ENCODE measurements around the gene ORAI3. TPM values are rescaled to one million over a fixed set of nuclear protein-coding genes. Genes with fewer than 3 reads are reported as not detected.

Gene ORAI3
- total RNA-seq, 1 experiment from 2014 or later, result 9.0 TPM

DNA sequence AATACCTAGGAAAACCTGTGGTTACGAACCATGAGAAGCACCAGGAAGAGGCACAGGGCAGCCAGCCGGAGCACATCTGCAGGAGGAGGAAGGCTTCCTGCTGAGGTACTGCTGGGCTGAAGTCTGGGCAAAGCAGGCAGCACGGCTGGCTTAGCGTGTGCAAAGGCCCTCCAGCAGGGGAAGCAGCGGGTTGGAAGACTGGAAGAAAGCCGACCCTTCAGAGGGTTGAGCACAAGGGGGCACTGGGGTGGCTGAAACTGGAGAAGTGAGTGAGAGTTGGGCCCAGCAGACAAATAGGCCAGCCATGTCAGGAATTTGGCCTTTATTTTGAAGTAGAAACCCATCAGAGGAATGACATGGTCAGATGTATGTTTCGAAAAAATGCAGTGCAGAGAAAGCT lies 24.0 kb downstream of the ORAI3 start:
- Histone ChIP-seq H3K9me3 (ENCODE audit: control insufficient read depth in 1 of 2, insufficient read depth in 1 of 2, low read depth in 1 of 2, low read length in 2 of 2) (no peaks in the 10 kb centered on the region), H3K27me3 (ENCODE audit: insufficient read depth, low read length) (no peaks in the 10 kb centered on the region), H3K4me3 (replicated peaks in 1 of 2; ENCODE audit: low read depth in 1 of 2, low read length in 2 of 2) (no peak overlapping the region), H3K4me1 (ENCODE audit: control insufficient read depth in 1 of 2, insufficient read depth in 2 of 2, low read length in 2 of 2) (no peaks in the 10 kb centered on the region), H3K79me2 (ENCODE audit: insufficient read depth, low read length) (peaks cover 3% of the 10 kb centered on the region; the same call in 1 of the 2 replicates), H3K4me2 (ENCODE audit: low read length) (no peak overlapping the region), H4K20me1 (ENCODE audit: insufficient read depth) (no peaks in the 10 kb centered on the region), H2AFZ (ENCODE audit: low read depth, low read length, poor library complexity, severe bottlenecking) (no peak overlapping the region), H3K27ac (ENCODE audit: low read depth, low read length) (no peak overlapping the region), H3K36me3 (ENCODE audit: control insufficient read depth in 1 of 2, insufficient read depth in 2 of 2, low read length in 2 of 2) (peaks cover 34 to 47% of the 10 kb centered on the region in 2 experiments), H3K9me2 (ENCODE audit: insufficient read depth) (no peaks in the 10 kb centered on the region), H3K9ac (ENCODE audit: low read length) (no peak overlapping the region)
- BruUV-seq (replicated peaks), result no TSS peak
- POLR2A ChIA-PET, result no interaction called here
- DNase-seq (ENCODE audit: low read depth, low spot score), result no peak
- ATAC-seq, result peak; percentile 62
- CTCF ChIA-PET, result interaction anchor here (1.1 kb wide), 1 partner anchor 19 kb away, joined by 5 read pairs; no protein-coding TSS in a partner anchor
- RAD21 ChIA-PET (ENCODE audit: low non-redundant PET in 1 of 2, low total read pairs in 2 of 2, uncharacterized antibody in 2 of 2, unreplicated experiment in 2 of 2), result no interaction called here
- TF ChIP-seq JUND (IDR thresholded peaks at IDR 0.05), result no peak
- peak in 2 of 3 experiments; percentile 21 to 31; a peak in 3 of 6 replicates for TF ChIP-seq CTCF (IDR thresholded peaks at IDR 0.05 in 2 of 3, conservative IDR thresholded peaks at IDR 0.05 in 1 of 3; ENCODE audit: borderline replicate concordance in 1 of 3, insufficient read depth in 1 of 3, low read depth in 2 of 3, low read length in 2 of 3)
- intact Hi-C loops (cut with micrococcal nuclease), result no loop called here

- DNase-seq (ENCODE audit: low read depth, low spot score) (no peak), ATAC-seq (no peak)
- Histone ChIP-seq H3K36me3 (ENCODE audit: control insufficient read depth in 1 of 2, insufficient read depth in 2 of 2, low read length in 2 of 2) (peaks cover 29 to 51% of the 10 kb centered on the region in 2 experiments; a peak in 3 of 4 replicates), H3K27me3 (ENCODE audit: insufficient read depth, low read length) (no peaks in the 10 kb centered on the region), H3K4me1 (ENCODE audit: control insufficient read depth in 1 of 2, insufficient read depth in 2 of 2, low read length in 2 of 2) (no peaks in the 10 kb centered on the region), H4K20me1 (ENCODE audit: insufficient read depth) (no peaks in the 10 kb centered on the region), H3K9ac (ENCODE audit: low read length) (no peak overlapping the region), H3K79me2 (ENCODE audit: insufficient read depth, low read length) (peaks cover 3% of the 10 kb centered on the region; the same call in 1 of the 2 replicates), H3K9me2 (ENCODE audit: insufficient read depth) (no peaks in the 10 kb centered on the region), H2AFZ (ENCODE audit: low read depth, low read length, poor library complexity, severe bottlenecking) (no peak overlapping the region), H3K4me2 (ENCODE audit: low read length) (no peak overlapping the region), H3K27ac (ENCODE audit: low read depth, low read length) (no peak overlapping the region), H3K9me3 (ENCODE audit: control insufficient read depth in 1 of 2, insufficient read depth in 1 of 2, low read depth in 1 of 2, low read length in 2 of 2) (no peaks in the 10 kb centered on the region), H3K4me3 (replicated peaks in 1 of 2; ENCODE audit: low read depth in 1 of 2, low read length in 2 of 2) (no peak overlapping the region)
- BruUV-seq (replicated peaks), result no TSS peak
- CTCF ChIA-PET, result no interaction called here
- intact Hi-C loops (cut with micrococcal nuclease), result no loop called here
- TF ChIP-seq, protein P1, sequence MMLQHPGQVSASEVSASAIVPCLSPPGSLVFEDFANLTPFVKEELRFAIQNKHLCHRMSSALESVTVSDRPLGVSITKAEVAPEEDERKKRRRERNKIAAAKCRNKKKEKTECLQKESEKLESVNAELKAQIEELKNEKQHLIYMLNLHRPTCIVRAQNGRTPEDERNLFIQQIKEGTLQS (IDR thresholded peaks at IDR 0.05), result no peak
- TF ChIP-seq FOSL1 (IDR thresholded peaks at IDR 0.05; ENCODE audit: low read depth), result no peak
- TF ChIP-seq REST (IDR thresholded peaks at IDR 0.05; ENCODE audit: low read depth), result no peak
- no peak for TF ChIP-seq SIN3A (IDR thresholded peaks at IDR 0.05; ENCODE audit: low read depth)
- TF ChIP-seq RAD21 (IDR thresholded peaks at IDR 0.05; ENCODE audit: low read depth), result no peak
- no peak for TF ChIP-seq ZFX (IDR thresholded peaks at IDR 0.05)
- no peak for TF ChIP-seq JUND (IDR thresholded peaks at IDR 0.05)
- TF ChIP-seq ZBTB33 (IDR thresholded peaks at IDR 0.05; ENCODE audit: extremely low read depth, insufficient replicate concordance, low read length), result no peak
- no peak for TF ChIP-seq SP1 (IDR thresholded peaks at IDR 0.05; ENCODE audit: low read depth)
- TF ChIP-seq ZNF274 (IDR thresholded peaks at IDR 0.05; ENCODE audit: low read depth, low read length), result no peak
- no peak for TF ChIP-seq TCF7L2 (IDR thresholded peaks at IDR 0.05; ENCODE audit: borderline replicate concordance, extremely low read depth, insufficient read depth, insufficient read length)
- POLR2A ChIA-PET, result no interaction called here
- RAD21 ChIA-PET (ENCODE audit: low non-redundant PET in 1 of 2, low total read pairs in 2 of 2, uncharacterized antibody in 2 of 2, unreplicated experiment in 2 of 2), result no interaction called here
These were observed 25.5 kb downstream of the ORAI3 start for GRCh38 chr16:30974348-30974747.
